Body of pancreas (tissue), 4 donors: ENCODE data around the gene MATR3.

Source experiments
- CTCF ChIP-seq, 7 experiments: fragments of 450-650 bp in 4 of 7; fragments of 200-600 bp in 3 of 7; sonication (generic) in 3 of 7; IDR thresholded peaks; one replicate each; pipeline ENCODE4 v1.5.1; 2016 to 2019; ENCODE audit warnings: antibody characterized with exemption in 7 of 7
- POLR2A ChIP-seq, 3 donors: fragments of 450-650 bp; IDR thresholded peaks; one replicate each; pipeline ENCODE4 v1.6.1; 2016; ENCODE audit warnings: antibody characterized with exemption in 3 of 3, mild to moderate bottlenecking in 2 of 3

DNA sequence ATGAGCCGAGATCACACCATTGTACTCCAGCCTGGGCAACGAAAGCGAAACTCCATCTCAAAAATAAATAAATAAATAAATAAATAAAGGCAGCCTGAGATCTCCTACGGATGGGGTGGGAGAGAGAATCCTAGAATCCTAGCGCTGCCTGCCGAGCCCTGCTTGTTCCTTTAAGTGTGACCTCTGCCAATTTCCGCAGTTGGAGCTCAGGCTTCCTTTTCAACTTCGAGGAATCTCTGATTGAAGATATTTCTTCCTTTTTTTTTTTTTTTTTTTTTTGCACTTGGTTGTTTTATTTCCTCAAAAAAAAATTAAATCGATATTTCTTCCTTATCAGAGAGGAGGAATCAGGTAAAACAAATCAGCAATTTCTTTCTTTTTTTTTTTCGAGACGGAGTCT is 27.3 kb upstream of the MATR3 start:
- TF ChIP-seq CTCF (IDR thresholded peaks at IDR 0.05): no peak
- no peak for TF ChIP-seq POLR2A (IDR thresholded peaks at IDR 0.05)
